AG09309 (cell line): ENCODE data around the gene LTO1.

ENCODE experiments used
- DNase-seq: peaks from one replicate; pipeline ENCODE4 v3.0.0-alpha.2; 2010; ENCODE audit warnings: low read depth
- H3K4me3 ChIP-seq: 2 replicates; pipeline ENCODE4 v1.5.1; 2011; ENCODE audit warnings: mild to moderate bottlenecking, low read depth, low read length, moderate library complexity; ENCODE audit not compliant: control insufficient read depth
- CTCF ChIP-seq: IDR thresholded peaks from 2 replicates; pipeline ENCODE4 v1.5.1; 2011; ENCODE audit warnings: mild to moderate bottlenecking, low read depth, low read length, inconsistent platforms; ENCODE audit not compliant: insufficient read depth, control insufficient read depth; ENCODE audit errors: missing control alignments

Gene LTO1

GRCh38 chr11:69674886-69675714, at the start of gene LTO1:
TSS of gene LTO1 (minus strand) at chr11:69675353. CDS start at chr11:69675239, 114 bp downstream.
- H3K4me3 ChIP-seq: peak within 1 kb of the TSS; percentile 80
- DNase-seq: peak; percentile 66
- TF ChIP-seq CTCF: no peak

- no peak overlapping the region for H3K4me3 ChIP-seq
- DNase-seq: no peak
- TF ChIP-seq CTCF: peak; percentile 34
Measured at GRCh38 chr11:69721745-69722144, 46.6 kb upstream of the LTO1 start.

GRCh38 chr11:69721106-69721505, 46.0 kb upstream of the LTO1 start:
- no peak overlapping the region for H3K4me3 ChIP-seq
- DNase-seq: no peak
- TF ChIP-seq CTCF: no peak

GRCh38 chr11:69718912-69719311, 43.8 kb upstream of the LTO1 start:
- no peak for DNase-seq
- H3K4me3 ChIP-seq: no peak overlapping the region
- TF ChIP-seq CTCF: no peak

- H3K4me3 ChIP-seq: no peak overlapping the region
- peak; percentile 59 for TF ChIP-seq CTCF
- no peak for DNase-seq
Measured at GRCh38 chr11:69718147-69718546, 43.0 kb upstream of the LTO1 start.

- no peak for TF ChIP-seq CTCF
- no peak for DNase-seq
- H3K4me3 ChIP-seq: no peak overlapping the region
Measured at GRCh38 chr11:69716891-69717747, 42.0 kb upstream of the LTO1 start.
